Transverse colon (tissue), 4 donors: ENCODE results near the gene ANXA5. TPM values are rescaled to one million over a fixed set of nuclear protein-coding genes. Genes with fewer than 3 reads are reported as not detected.

Experiments used
- DNase-seq: peaks from one replicate; pipeline ENCODE4 v3.0.0-alpha.2; 2019
- H3K27ac ChIP-seq, 4 donors: fragments of 200-600 bp; sonication (generic); 2 replicates each; pipeline ENCODE4 v1.5.1; 2016 to 2018; ENCODE audit warnings: inconsistent platforms in 4 of 4
- H3K27me3 ChIP-seq: fragments of 200-600 bp; sonication (generic); 2 replicates; pipeline ENCODE4 v1.5.1; 2017; ENCODE audit warnings: inconsistent platforms
- H3K36me3 ChIP-seq, 4 donors: fragments of 200-600 bp; sonication (generic); 2 replicates each; pipeline ENCODE4 v1.5.1; 2017 to 2019; ENCODE audit warnings: inconsistent platforms in 4 of 4
- H3K4me1 ChIP-seq, 4 donors: fragments of 200-600 bp; sonication (generic); 2 replicates each; pipeline ENCODE4 v1.5.1; 2017 to 2020; ENCODE audit warnings: inconsistent platforms in 4 of 4
- H3K4me3 ChIP-seq, 4 donors: fragments of 200-600 bp; sonication (generic); 1 replicate in 1 of 4; 2 replicates in 3 of 4; pipeline versions ENCODE4 v1.5.1 to v1.6.1; 2017 to 2019; ENCODE audit warnings: inconsistent platforms in 4 of 4
- H3K9me3 ChIP-seq, 2 donors: fragments of 200-600 bp; sonication (generic); 2 replicates each; pipeline ENCODE4 v1.5.1; 2017 to 2019; ENCODE audit warnings: inconsistent platforms in 2 of 2
- CTCF ChIP-seq, 5 experiments: fragments of 200-600 bp in 3 of 5; fragments of 450-650 bp in 2 of 5; sonication (generic) in 3 of 5; IDR thresholded peaks; 1 replicate in 2 of 5; 2 replicates in 3 of 5; pipeline ENCODE4 v1.5.1; 2016 to 2017; ENCODE audit warnings: antibody characterized with exemption in 5 of 5, inconsistent platforms in 3 of 5, mild to moderate bottlenecking in 2 of 5, moderate library complexity in 1 of 5
- EP300 ChIP-seq: sonication (generic); formaldehyde crosslinking; IDR thresholded peaks from one replicate; pipeline ENCODE4 v1.6.1; 2017; ENCODE audit warnings: antibody characterized with exemption, low read depth
- POLR2A ChIP-seq: fragments of 450-650 bp; IDR thresholded peaks from one replicate; pipeline ENCODE4 v1.6.1; 2016; ENCODE audit warnings: antibody characterized with exemption, mild to moderate bottlenecking, moderate library complexity
- POLR2AphosphoS5 ChIP-seq, 3 donors: sonication (generic); formaldehyde crosslinking; IDR thresholded peaks; one replicate each; pipeline ENCODE4 v1.6.1; 2016; ENCODE audit warnings: antibody characterized with exemption in 3 of 3
- WGBS, 2 donors: methylation state at CpG; one replicate each; pipeline ENCODE4 v1.1.5; 2018; ENCODE audit warnings: low coverage in 1 of 2; 5-methylcytosine and 5-hydroxymethylcytosine counted together
- in situ Hi-C, 4 donors: fragments of 200-750 bp; cut with MboI; loops; one replicate each; pipeline versions ENCODE4 v1.15.0 to v1.15.1; 2017; ENCODE audit warnings: low sequenced_read_pairs in 3 of 4, low pct_ligation_motif_present in 1 of 4, low pct_unique_long_range_greater_than_20kb in 1 of 4
- intact Hi-C: fragments of 100-400 bp; cut with DNase I; formaldehyde crosslinking; loops from one replicate; pipeline ENCODE4 v1.15.1; 2023; ENCODE audit warnings: low total_unique reads
- total RNA-seq, 4 donors: library from RNA; depleted of rRNA; stranded (reverse); fragments of >200 nt; gene quantifications; one replicate each; pipeline ENCODE4 v1.1.0, GENCODE V29; 2016

ANXA5 gene
- total RNA-seq, 4 donors from 2014 or later = 62.7 to 196 (median 135) TPM

GRCh38 chr4:121650741-121651140 is 46.0 kb downstream of the ANXA5 start:
- Histone ChIP-seq H3K27me3 (no peaks in the 10 kb centered on the region), H3K9me3 (no peaks in the 10 kb centered on the region), H3K4me1 (no peaks in the 10 kb centered on the region), H3K4me3 (no peak overlapping the region), H3K27ac (no peak overlapping the region), H3K36me3 (no peaks in the 10 kb centered on the region)
- in situ Hi-C loops (no loop called here), intact Hi-C loops (no loop called here)
- no peak for DNase-seq
- TF ChIP-seq POLR2AphosphoS5 (IDR thresholded peaks at IDR 0.05) (no peak), POLR2A (no peak), EP300 (no peak), CTCF (IDR thresholded peaks at IDR 0.05) (no peak)
- WGBS, 2 donors = 70 to 75% methylated on average over 2 of the region's 2 CpGs

- in situ Hi-C loops = no loop called here
- H3K27me3 ChIP-seq = no peaks in the 10 kb centered on the region
- DNase-seq = no peak
- no peaks in the 10 kb centered on the region for H3K4me1 ChIP-seq
- no peak overlapping the region for H3K27ac ChIP-seq
- intact Hi-C loops = no loop called here
- H3K36me3 ChIP-seq = no peaks in the 10 kb centered on the region
- TF ChIP-seq POLR2AphosphoS5 (IDR thresholded peaks at IDR 0.05) (no peak), CTCF (IDR thresholded peaks at IDR 0.05) (no peak), POLR2A (no peak), EP300 (no peak)
- no peaks in the 10 kb centered on the region for H3K9me3 ChIP-seq
- WGBS, 2 donors = 28 to 34% methylated on average over 3 of the region's 3 CpGs
- H3K4me3 ChIP-seq = no peak overlapping the region
These were observed 48.3 kb downstream of the ANXA5 start for GRCh38 chr4:121648516-121648915.

- in situ Hi-C loops = no loop called here
- TF ChIP-seq POLR2A (no peak), CTCF (IDR thresholded peaks at IDR 0.05) (no peak), EP300 (no peak), POLR2AphosphoS5 (IDR thresholded peaks at IDR 0.05) (no peak)
- DNase-seq = no peak
- no peak overlapping the region for H3K4me3 ChIP-seq
- no peak overlapping the region for H3K27ac ChIP-seq
- intact Hi-C loops = no loop called here
- H3K9me3 ChIP-seq = no peaks in the 10 kb centered on the region
- no peaks in the 10 kb centered on the region for H3K4me1 ChIP-seq
- no peaks in the 10 kb centered on the region for H3K36me3 ChIP-seq
- no peaks in the 10 kb centered on the region for H3K27me3 ChIP-seq
- WGBS, 2 donors = 79 to 86% methylated on average over 8 of the region's 8 CpGs
These were observed 53.7 kb downstream of the ANXA5 start for GRCh38 chr4:121642876-121643585.

GRCh38 chr4:121642292-121642691 is 54.5 kb downstream of the ANXA5 start:
- no peaks in the 10 kb centered on the region for H3K9me3 ChIP-seq
- intact Hi-C loops (no loop called here), in situ Hi-C loops (no loop called here)
- H3K4me1 ChIP-seq = no peaks in the 10 kb centered on the region
- H3K27ac ChIP-seq = no peak overlapping the region
- no peak for DNase-seq
- no peak overlapping the region for H3K4me3 ChIP-seq
- no peaks in the 10 kb centered on the region for H3K36me3 ChIP-seq
- TF ChIP-seq EP300 (no peak), POLR2AphosphoS5 (IDR thresholded peaks at IDR 0.05) (no peak), POLR2A (no peak), CTCF (IDR thresholded peaks at IDR 0.05) (no peak)
- 67 to 72% methylated on average over 2 of the region's 2 CpGs for WGBS, 2 donors
- no peaks in the 10 kb centered on the region for H3K27me3 ChIP-seq
